ENCODE data around the gene ALDH5A1.

Gene ALDH5A1

DNA sequence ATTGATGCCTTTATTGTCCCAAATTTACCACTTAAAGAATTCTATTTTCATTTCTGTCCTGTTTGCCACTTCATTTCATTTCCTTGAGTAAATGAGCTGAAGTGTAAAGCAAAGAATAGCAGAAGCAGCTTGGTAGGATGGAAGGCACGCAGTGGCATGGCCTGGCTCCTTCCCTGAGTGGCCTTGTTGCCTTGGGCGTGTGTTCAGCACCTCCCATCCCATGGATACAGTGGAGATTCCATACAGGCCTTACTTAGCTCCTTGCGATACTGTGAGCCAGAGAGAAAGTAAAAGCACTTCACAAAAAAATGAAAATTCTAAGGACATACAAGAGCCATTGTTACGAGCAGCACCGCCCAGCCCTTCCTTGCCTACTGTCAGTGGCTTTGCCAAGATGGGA lies 39.6 kb downstream of the ALDH5A1 start:
- DNase-seq = no peak

DNA sequence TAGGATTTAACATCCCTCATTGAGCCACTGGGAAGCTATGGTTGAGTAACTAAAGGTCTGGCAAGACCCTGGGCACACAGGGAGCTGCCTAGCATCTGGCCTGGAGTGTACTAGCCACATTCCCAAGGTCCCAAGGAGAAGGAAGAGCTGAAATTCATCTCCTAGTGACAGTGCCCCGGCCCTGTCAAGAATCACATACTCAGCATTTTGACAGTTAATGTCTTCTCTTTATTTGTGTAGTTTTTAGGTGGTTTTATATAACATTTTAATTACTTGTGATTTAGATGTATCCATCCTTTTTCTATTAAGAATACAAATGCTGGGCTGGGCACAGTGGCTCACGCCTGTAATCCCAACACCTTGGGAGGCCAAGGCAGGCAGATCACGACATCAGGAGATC lies 40.4 kb downstream of the ALDH5A1 start:
- no peak for DNase-seq

DNA sequence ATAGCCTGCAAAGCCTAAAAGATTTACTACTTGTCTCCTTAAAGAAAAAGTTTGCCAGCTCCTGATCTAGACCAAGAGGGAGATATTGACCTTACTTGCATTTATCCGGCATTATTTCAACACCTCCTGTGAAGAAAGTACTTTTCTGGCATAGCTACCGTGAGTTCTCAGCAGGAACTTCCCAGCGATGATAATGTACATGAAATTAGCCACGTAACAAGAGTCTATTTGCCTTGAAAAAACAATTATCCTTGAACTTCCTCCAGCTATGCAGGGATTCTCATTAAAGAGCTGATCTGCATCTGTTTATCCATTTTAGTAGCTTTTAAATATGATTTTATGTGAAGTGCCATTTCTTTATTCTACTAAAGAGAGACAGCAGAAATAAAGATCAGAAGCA lies 41.7 kb downstream of the ALDH5A1 start:
- DNase-seq = no peak

DNA sequence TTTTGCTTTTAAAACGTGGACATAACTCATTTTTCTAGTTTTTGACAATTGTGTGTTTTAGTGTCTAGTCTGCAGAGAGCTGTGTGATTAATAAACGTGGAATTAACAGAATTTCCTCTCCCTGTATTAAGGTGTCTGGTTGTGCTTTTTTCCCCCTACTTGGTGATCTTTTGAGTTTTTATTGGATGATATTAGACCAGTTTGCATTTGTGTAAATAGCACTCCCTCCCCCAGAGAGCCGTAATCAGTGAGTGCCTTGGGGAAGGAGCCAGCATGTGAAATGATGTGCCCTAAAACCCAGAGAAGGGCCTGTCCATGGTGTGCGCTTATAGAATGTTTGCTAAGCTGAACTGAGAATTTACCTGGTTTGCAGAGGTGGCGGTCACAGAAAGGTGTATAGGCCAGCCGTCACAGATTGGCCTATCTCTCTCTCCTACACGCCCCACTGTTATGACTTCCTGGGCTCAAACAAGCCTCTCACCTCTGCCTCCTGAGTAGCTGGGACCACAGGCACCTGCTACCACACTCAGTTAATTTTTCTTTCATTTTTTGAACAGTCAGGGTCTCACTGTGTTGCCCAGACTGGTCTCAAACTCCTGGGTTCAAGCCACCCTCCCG lies 42.4 kb downstream of the ALDH5A1 start:
- DNase-seq = no peak

DNA sequence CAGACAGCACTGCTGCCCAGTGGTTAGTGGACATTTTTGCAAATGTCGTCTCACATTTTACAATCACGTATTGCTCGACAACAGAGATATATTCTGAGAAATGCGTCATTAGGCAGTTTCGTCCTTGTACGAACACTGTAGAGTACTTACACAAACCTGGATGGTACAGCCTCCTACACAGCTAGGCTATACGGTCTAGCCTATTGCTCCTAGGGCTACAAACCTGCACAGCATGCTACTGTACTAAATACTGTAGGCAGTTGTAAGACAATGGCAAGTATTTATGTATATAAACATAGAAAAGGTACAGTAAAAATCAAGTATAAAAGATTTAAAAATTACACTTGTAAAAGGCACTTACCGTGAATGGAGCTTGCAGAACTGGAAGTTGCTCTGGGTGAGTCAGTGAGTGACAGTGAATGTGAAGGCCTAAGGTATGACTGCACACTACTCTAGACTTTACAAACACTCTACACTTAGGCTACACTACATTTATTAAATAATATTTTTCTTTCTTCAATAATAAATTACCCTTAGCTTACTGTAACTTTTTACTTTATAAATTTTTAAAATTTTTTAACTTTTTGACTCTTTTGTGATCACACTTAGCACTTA lies 43.1 kb downstream of the ALDH5A1 start:
- DNase-seq = no peak

DNA sequence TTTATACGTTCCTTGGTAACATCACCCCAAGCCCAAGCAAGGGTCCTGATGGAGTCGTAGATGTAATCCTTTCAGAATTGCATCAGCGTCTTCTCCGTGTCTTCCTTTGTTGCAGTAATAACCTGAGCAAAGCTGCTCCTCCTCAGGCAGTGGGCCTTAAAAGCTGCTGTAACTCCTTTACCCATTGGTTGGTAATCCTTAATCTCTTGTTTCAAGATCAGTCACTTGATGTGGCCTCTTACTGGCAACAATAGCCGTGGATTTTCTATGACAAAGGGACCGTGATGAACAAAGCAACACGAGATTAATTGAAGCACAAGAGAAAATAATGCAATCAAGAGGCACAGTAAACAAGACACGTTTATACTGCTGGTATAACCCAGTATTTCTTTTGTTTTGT lies 44.6 kb downstream of the ALDH5A1 start:
- DNase-seq = no peak

DNA sequence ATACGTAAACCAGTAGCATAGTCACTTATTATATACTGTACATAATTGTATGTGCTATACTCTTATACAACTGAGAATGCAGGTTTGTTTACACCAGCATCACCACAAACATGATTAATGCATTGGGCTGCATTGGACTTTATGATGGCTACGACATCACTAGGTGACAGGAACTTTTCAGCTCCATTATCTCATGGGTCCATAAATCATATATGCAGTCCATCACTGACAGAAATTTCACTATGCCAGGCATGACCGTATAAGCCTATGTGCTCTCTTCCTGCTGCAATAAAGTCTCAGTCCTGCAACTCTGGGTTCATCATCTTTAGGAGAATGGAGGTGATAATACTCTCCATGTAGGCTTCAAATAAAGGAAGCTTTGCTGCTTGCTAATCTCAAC lies 45.4 kb downstream of the ALDH5A1 start:
- no peak for DNase-seq

DNA sequence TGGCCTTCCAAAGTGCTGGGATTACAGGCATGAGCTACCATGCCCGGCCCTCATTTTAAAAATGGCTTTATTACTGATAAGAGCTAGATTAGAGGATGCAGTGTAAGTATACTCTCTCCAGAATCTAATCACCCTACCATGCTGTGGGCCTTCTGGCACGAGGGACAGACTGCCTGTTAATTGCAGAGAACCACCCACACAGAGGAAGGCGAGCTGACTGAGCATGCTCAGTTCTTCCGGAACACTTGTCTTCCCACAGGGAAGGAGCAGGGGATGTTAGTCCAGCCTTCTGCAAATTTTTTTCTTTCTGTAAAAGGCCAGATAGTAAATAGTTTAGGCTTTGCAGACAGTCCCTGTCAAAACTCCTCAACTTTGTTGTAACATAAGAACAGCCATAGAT lies 48.9 kb downstream of the ALDH5A1 start:
- DNase-seq = no peak

DNA sequence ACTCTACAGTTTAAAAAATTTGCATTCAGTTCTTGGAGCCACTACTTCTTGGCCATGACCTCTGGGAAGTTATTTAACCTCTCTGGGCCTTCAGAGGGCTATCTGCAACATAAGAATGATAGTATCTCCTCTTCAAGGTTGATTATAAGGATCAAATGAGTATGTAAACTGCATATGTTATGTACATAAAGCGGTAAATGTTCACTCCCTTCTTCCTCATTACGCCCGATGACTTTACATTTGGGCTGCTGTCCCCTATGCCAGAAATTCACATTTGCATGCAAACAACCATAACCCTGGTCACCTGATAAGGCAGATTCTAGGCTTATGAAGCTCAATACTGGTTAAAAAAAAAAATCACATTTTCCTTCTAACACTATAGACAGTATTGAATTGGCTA lies 50.4 kb downstream of the ALDH5A1 start:
- no peak for DNase-seq

DNA sequence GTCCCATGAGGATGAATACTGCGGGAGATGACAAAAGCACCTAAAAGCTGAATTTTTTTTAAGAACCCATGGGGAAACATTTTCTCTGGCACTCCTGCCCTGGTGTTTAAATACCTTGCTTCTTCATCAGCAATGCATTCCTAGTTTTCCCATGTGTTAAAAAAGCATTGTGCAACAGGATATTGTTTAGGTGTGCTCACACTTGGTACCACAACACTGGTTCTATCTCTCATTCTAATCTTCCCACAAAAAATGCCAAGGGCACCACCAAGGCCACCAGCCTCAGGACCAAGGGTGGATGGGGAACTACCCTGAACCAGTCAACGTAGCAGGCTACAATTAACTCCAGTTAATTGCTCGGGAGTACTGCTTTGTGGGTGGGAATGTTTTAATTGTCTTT lies 50.9 kb downstream of the ALDH5A1 start:
- DNase-seq = no peak

DNA sequence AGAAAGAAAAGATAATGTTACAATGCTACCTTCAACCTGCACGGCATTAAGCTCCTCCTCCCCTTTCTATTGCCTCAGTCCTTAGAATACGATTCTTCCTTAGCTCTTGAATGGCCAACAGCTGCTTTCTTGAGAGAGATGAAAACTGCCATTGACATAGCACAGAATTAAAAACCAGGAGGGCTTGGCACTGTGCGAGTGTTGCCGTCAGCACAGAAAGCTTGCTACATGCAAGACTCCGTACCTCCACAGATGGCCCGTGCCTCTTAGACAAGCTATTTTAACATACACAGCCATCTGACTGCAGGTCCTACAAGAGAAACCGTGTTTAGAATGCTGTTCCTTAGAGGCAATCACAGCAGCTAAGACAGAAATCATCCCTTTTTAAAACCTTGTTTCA lies 51.7 kb downstream of the ALDH5A1 start:
- no peak for DNase-seq

DNA sequence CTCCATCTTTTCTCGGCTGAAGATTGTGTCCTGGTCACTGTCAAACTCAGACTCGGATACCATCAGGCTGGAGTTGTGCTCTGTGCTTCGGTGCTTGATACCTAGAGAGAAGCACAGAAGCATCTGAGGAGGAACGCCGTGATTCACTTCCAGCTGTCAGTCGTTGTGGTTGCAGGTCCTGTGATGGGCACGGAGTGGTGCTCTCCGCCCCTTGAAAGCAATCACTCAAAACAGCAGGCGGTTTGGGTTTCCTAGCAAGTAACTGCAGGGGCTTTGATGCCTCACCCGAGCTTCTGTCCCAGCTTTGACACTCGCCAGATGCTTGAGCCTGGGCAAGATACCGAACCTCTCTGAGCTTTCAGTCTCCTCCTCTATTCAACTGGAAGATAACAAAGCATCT lies 52.5 kb downstream of the ALDH5A1 start:
- DNase-seq = no peak

DNA sequence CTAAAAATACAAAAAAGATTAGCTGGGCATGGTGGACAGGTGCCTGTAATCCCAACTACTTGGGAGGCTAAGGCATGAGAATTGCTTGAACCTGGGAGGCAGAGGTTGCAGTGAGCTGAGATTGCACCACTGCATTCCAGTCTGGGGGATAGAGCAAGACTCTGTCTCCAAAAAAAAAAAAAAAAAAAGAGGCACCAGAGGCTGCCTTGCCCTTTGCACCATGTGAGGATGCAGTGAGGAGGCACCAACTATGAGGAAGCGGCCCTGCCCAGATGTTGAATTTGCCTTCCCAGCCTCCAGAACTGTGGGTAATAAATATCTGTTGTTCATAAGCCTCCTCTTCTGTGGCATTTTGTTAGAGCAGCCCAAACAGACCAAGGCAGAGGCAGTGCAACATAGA lies 54.4 kb downstream of the ALDH5A1 start:
- no peak for DNase-seq

DNA sequence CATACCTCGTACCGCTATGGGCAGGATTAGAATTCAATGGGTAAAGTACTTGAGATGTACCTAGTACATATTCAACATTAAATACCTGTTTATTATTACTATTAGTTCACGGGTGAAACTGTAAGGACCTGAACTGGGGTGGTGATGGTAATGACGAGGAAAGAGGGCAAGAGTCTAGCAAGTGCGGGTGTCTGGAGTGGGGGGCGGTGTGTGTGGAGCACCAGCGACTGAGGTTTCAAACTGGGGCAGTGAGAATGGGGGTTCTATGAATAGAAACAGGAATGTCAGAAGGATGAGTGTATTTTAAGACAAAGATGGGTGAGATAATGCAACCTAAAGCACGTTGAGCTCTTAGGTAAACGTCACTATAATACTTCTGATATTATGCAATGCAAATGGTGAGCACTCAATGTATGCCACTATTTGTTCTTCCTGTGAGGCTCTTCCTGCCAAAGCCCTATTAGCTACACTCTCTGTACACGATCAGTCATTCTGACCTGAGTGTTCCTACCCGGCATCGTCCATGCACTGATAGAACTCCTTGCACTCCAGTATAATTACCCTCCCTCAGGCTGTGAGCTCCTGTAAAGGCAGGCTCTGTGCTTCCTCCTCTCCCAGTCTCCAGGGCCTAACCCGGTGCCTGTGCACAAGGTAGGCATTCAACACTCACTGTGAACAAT lies 55.0 kb downstream of the ALDH5A1 start:
- DNase-seq = no peak

DNA sequence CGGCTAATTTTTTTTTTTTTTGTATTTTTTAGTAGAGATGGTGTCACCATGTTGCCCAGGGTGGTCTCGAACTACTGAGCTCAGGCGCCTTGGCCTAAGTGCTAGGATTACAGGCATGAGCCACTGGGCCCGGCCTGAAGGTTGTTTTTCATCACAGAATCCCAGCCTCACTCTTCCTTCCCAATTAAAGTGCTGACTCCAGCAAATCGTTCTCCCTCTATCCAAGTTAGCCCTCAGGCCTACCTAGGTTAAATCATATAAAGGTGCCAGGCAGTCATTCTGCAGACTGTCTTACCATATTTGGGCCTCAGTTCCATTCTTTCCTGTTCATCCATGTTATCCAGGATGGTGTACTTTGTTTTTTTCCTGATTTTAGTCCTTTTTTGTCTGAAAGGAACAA lies 56.4 kb downstream of the ALDH5A1 start:
- DNase-seq = no peak

DNA sequence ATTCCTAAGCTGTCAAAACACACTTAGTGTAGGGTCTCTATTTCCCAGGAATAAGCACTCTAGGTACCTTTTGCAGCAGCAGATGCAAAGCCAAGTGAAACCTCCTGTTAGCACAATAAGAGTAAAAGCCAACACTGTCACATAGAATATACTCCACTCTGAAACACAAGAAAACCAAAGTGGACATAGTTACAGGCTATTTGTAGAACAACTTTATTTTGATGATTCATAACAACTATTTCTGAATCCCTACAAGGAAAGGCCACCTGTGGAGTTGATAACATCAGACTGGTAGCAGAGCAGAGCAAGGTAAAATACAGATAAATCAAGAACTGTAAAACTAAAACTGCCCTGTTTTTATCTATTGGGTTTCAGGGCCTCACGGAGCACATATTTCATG lies 59.7 kb downstream of the ALDH5A1 start:
- DNase-seq = no peak

DNA sequence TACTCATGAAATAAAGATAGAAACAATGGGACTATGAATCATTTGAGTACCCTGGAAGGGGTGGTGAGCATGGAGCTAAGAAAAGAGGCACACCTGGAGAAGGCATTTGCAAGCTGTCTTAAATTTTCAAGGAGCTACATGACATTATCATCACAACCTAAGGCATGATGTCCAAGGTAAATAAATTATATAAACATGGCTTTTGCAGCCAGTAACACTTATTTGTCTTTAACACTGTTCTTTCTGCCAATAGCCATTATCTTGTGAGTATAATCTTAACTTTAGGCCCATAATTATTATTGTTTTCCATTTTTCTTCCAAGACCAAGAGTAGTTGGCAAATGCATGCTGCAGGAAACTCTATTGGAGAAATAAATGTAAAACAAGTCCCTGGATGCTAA lies 63.7 kb downstream of the ALDH5A1 start:
- DNase-seq = no peak

DNA sequence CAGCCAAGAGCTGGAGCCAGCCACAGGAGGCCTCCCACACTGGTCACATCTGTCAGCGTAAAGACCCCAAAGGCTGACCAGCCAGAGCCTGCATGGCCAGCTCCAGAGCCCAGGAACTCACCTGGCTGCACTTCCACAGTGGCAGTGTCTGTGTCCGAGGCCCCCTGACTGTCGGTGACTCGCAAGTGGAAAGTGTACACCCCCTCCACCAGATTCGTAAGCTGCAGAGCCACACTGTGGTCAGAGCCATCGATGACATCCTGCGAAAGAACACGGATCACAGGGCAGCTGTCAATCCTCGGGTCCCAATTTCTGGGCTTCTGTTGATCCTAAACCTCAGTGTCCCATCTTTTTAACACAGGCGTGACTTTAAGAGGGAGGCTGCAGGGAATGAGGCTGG lies 69.3 kb downstream of the ALDH5A1 start:
- DNase-seq = no peak

DNA sequence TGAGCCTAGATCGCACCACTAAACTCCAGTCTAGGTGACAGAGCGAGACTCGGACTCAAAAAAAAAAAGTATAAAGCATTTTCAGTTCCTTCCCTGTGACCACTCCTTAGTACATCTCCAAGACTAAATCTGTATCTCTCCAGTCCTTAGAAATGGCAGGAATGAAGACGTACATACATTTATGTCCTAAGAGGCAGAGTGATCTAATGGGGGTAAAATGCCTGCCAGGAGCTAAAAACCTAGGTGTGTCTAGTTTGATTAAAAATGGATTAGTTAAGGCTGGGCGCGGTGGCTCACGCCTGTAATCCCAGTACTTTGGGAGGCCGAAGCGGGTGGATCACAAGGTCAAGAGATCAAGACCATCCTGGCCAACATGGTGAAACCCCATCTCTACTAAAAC lies 70.4 kb downstream of the ALDH5A1 start:
- no peak for DNase-seq

DNA sequence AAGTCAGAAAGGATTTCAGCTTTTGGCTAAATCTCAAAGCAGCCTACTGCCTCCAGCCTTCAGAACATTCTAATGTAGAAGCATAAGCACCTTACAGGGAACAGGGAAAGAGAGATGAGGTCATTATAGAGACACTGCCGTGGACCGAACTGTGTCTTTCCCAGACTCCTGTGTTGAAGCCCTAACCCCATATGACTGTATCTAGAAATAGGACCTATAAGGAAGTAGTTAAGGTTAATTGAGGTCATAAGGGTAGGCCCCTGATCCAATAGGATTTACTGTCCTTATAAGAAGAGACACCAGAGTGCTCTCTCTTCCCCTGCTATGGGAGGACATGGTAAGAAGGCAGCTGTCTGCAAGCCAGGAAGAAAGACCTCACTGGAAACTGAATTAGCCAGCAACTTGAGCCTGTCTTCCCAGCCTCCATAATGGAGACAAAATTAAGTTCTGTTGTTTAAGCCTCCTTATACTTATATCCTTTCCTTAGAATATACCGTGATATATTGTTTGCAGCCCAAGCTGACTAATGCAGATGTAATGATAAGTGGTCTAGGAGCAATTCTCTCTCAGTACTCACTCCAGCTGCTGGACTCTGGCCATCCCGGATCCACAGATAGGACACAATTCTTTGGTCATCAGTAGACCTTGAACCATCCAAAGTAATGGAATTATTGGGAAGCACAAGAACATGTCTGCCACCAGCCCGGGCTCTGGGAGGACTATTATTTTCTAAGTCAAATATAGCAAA lies 71.4 kb downstream of the ALDH5A1 start:
- DNase-seq = no peak

DNA sequence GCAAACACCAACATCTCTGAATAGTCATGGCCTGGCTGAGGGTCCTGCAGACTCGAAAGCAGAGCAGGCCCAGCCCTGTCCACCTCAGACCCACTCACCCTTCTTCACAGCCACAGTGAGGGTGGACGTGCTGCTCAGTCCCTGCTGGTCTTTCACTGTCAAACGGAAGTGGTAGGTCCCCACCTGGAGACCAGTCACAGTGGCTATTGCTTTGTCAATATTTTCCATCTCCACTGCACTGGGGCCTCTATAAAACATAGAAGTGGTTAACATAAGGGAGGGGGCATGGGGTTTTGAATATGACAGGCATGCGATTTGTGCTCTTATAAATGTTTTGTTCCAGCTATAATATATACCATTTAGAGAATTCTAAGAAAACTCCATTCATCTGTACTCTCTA lies 73.9 kb downstream of the ALDH5A1 start:
- DNase-seq = no peak

DNA sequence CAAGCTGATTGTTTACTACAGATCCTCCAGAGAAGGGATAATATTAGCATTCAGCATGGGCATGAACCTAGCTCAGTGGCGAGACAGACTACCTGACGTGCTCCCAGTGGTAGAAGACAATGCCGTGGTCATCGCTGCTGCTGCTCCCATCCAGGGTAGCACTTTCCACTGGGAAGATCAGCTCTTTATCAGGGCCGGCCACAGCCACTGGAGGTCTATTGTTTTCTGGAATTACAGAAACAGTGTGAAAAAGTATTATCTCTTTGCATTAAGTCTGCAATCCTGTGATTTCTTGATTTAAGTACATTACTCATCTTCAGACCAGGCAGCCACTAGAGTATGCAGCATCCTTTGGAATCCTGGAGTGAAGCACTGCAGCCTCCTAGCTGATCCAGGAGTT lies 75.0 kb downstream of the ALDH5A1 start:
- no peak for DNase-seq

DNA sequence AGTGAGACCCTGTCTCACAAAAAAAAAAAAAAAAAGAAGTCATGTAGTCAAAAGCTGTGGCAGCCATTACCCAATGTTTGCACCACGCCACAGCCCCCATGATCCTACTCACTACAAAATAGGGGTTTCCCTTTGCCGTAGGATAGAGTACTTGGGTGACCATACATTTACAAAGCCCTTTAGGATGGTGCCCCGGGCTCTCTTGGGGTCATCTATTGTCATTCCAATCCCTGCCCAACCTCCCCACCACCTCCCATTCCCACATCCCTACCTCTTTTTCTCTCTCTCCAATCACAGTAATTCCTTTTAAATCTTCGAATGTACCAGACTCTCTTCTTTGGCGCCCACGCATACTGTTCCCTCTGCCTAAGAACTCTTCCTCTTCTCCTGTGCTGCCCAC lies 76.6 kb downstream of the ALDH5A1 start:
- DNase-seq = no peak

DNA sequence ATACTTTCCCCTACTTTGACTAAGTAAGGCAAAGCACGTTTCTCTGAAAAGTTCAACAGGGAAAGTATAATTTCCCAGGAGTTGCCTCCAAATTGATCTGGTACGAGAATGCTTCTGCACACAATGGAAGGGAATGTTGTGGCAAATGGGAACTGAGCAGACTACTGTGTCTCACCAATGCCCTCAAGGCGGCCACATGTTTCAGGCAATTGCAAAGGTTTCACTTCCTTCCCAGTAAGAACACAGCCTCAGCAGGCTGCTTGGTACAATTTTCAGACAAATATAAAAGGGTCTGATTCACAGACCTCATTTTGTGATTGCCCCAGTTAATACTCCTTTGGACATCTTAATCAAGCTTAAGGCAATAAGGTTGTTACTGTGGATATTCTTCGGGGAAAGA lies 80.0 kb downstream of the ALDH5A1 start:
- DNase-seq = no peak

Measured in SIG-M5 (cell line).